ENCODE data around the gene BATF.

Gene BATF

DNA sequence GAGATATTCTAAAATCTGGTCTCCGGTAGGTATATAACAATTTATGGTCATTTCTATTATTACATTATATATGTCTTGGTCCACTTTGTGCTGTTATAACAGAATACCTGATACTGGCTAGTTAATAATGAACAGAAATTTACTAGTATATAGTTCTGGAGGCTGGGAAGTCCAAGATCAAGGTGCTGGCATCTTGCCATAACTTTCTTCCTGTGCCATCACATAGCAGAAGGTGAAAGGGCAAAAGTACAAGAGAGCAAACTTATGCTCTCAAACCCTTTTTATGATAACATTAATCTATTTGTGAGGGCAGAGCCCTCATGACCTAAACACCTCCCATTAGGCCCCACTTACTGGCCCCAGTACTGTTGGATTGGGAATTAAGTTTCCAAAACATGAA lies 17.9 kb upstream of the BATF start:
- H3K4me3 ChIP-seq (ENCODE audit: low read length): no peak overlapping the region
- no peak overlapping the region for H3K9ac ChIP-seq (ENCODE audit: low read length)
- H3K27me3 ChIP-seq (ENCODE audit: control insufficient read depth, insufficient read depth, low read length): no peaks in the 10 kb centered on the region
- no peak overlapping the region for H3K27ac ChIP-seq (ENCODE audit: low read length)
- no peaks in the 10 kb centered on the region for H3K9me3 ChIP-seq (ENCODE audit: control insufficient read depth, low read depth, low read length)
- no peaks in the 10 kb centered on the region for H3K36me3 ChIP-seq (ENCODE audit: control insufficient read depth, low read depth, low read length)
- no peaks in the 10 kb centered on the region for H3K4me1 ChIP-seq (ENCODE audit: control insufficient read depth, low read depth, low read length)

DNA sequence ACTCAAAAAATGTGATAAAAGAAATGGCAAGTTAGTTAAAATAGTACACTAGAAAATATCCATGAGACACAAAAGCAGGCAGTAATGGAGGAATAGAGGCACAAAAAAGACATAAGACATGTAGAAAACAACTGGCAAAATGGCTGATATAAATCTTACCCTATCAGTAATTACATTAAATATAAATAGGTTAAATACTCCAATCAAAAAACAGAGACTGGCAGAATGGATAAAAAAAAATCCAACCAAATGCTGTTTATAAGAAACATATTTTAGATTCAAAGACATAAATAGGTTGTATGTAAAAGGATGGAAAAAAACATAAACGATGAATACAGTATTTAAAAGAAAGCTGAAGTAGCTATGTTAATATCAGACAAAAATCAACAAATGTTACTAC lies 15.3 kb upstream of the BATF start:
- Histone ChIP-seq H3K36me3 (ENCODE audit: control insufficient read depth, low read depth, low read length) (no peaks in the 10 kb centered on the region), H3K27ac (ENCODE audit: low read length) (no peak overlapping the region), H3K4me1 (ENCODE audit: control insufficient read depth, low read depth, low read length) (no peaks in the 10 kb centered on the region), H3K4me3 (ENCODE audit: low read length) (no peak overlapping the region), H3K27me3 (ENCODE audit: control insufficient read depth, insufficient read depth, low read length) (no peaks in the 10 kb centered on the region), H3K9ac (ENCODE audit: low read length) (no peak overlapping the region), H3K9me3 (ENCODE audit: control insufficient read depth, low read depth, low read length) (no peaks in the 10 kb centered on the region)

DNA sequence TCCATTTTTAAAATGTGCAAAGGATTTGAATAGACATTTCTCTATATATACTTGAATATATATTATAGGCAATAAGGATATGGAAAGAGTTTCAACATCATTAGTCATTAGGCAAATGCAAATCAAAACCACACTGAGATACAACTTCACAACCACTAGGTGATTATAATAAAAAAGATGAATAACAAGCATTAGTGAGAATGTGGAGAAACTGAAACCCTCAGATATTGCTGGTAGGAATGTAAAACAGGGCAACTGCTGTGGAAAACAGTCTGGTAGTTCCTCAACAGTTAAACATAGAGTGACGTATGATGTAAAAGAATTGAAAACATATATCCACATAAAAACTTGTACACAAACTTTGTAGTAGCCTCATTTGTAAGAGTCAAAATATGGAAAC lies 11.7 kb upstream of the BATF start:
- Histone ChIP-seq H3K36me3 (ENCODE audit: control insufficient read depth, low read depth, low read length) (no peaks in the 10 kb centered on the region), H3K27ac (ENCODE audit: low read length) (no peak overlapping the region), H3K4me1 (ENCODE audit: control insufficient read depth, low read depth, low read length) (peaks cover 10% of the 10 kb centered on the region), H3K27me3 (ENCODE audit: control insufficient read depth, insufficient read depth, low read length) (no peaks in the 10 kb centered on the region), H3K4me3 (ENCODE audit: low read length) (no peak overlapping the region), H3K9me3 (ENCODE audit: control insufficient read depth, low read depth, low read length) (no peaks in the 10 kb centered on the region), H3K9ac (ENCODE audit: low read length) (no peak overlapping the region)

DNA sequence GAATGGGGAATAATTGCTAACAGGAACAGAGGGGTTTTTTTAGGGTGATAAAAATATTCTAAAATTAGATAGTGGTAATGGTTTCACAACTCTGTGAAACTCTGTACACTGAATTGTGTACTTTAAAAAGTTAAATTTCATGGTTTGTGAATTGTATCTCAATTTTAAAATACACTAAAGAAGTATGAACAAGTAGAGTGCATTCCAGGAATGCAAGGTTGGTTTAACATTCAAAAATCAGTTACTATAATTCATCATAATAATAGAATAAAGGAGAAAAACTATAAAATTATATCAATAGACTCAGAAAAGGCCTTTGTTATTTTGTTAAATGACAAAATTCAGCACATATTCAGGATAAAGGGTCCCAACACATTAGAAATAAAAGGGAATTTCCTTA lies 11.1 kb upstream of the BATF start:
- H3K4me1 ChIP-seq (ENCODE audit: control insufficient read depth, low read depth, low read length): peaks cover 10% of the 10 kb centered on the region
- no peak overlapping the region for H3K27ac ChIP-seq (ENCODE audit: low read length)
- no peaks in the 10 kb centered on the region for H3K36me3 ChIP-seq (ENCODE audit: control insufficient read depth, low read depth, low read length)

DNA sequence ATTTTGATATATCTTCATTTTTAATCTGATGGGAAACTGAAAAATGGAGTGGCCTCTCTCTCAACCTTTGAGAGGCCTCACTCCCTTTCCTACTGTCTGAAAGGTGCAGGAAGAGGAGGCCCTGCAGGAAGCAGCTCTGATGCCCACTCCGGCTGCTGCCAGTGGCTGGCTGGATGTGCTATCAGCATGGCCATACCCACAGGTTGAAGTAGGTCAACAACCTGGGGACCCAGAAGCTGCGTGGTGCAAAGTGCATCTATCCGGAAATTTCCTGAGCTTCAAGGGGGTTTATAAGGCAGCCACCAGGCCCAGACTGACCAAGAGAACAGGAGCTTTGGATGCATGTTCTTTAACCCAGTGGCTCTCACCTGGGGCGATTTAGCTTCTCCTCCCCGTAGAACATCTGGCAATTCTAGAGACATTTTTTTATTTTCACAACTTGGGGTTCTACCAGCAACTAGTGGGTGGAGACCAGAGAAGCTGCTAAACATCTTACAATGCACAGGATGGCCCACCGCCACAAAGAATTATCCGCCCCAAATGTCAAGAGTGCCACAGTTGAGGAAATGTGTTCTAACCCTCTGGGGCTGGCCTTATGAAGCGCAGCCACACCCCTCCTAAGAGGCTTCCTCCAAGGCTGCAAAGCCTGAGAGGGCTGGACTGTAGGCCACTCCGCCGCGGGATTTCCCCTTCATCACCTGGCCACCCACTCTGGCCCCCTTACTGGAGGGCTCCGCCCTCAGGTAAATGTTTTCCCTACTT lies 8.2 kb upstream of the BATF start:
- no peaks in the 10 kb centered on the region for H3K36me3 ChIP-seq (ENCODE audit: control insufficient read depth, low read depth, low read length)
- no peak overlapping the region for H3K9ac ChIP-seq (ENCODE audit: low read length)
- no peak overlapping the region for H3K4me3 ChIP-seq (ENCODE audit: low read length)
- H3K27ac ChIP-seq (ENCODE audit: low read length): no peak overlapping the region
- no peaks in the 10 kb centered on the region for H3K9me3 ChIP-seq (ENCODE audit: control insufficient read depth, low read depth, low read length)
- H3K4me1 ChIP-seq (ENCODE audit: control insufficient read depth, low read depth, low read length): peaks cover 10% of the 10 kb centered on the region
- no peaks in the 10 kb centered on the region for H3K27me3 ChIP-seq (ENCODE audit: control insufficient read depth, insufficient read depth, low read length)

More for the DNA sequence above, 11.1 kb upstream of the BATF start:
- Histone ChIP-seq H3K9me3 (ENCODE audit: control insufficient read depth, low read depth, low read length) (no peaks in the 10 kb centered on the region), H3K9ac (ENCODE audit: low read length) (no peak overlapping the region), H3K4me3 (ENCODE audit: low read length) (no peak overlapping the region), H3K27me3 (ENCODE audit: control insufficient read depth, insufficient read depth, low read length) (no peaks in the 10 kb centered on the region)

DNA sequence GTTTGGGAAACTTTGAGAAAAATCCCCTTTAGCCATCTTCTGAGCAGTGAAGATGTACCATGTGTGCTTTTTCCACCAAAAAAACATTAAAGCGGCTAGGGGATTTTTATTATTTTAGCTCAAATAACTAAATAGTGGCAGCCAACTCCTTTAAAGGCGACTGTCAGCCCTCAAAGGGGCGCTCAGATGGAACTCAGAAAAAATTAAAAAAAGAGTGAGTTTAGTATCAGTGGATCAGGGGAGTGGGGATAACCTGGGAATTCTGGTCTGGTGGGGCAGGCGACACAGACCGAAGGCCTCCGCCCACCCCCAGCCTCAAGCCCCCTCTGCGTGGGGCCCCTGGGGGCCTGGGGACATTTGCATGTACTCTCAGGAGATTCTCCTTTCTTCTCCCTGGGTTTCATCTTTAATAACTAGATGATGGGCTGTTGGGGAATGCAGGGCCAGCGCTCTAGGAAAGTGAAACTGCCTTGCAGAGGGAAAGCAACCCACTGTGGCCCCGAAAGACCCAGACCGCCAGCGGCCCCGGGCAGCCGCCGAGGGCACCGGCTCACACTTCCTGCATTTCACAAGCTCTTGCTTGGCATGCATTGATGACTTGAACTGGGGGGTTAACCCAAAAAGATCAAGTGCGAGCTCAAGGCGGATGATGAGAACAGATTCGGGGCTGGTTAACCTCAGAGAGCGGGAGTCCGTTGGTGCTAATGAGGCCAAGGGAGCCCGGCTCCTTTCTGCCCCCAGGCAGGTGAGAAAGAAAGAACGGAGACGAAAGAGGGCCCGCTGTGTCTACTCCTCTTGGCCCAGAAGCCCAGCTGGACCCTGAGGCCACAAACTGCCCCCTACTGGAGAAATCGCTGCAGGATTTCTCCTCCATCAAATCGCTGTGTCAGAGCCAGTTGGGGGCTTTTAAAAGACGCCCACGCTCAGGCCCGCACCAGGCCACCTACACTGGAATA lies 7.3 kb upstream of the BATF start:
- H3K27me3 ChIP-seq (ENCODE audit: control insufficient read depth, insufficient read depth, low read length): no peaks in the 10 kb centered on the region
- peaks cover 10% of the 10 kb centered on the region for H3K4me1 ChIP-seq (ENCODE audit: control insufficient read depth, low read depth, low read length)
- H3K9me3 ChIP-seq (ENCODE audit: control insufficient read depth, low read depth, low read length): no peaks in the 10 kb centered on the region
- H3K4me3 ChIP-seq (ENCODE audit: low read length): no peak overlapping the region
- H3K27ac ChIP-seq (ENCODE audit: low read length): no peak overlapping the region
- no peaks in the 10 kb centered on the region for H3K36me3 ChIP-seq (ENCODE audit: control insufficient read depth, low read depth, low read length)
- H3K9ac ChIP-seq (ENCODE audit: low read length): no peak overlapping the region

DNA sequence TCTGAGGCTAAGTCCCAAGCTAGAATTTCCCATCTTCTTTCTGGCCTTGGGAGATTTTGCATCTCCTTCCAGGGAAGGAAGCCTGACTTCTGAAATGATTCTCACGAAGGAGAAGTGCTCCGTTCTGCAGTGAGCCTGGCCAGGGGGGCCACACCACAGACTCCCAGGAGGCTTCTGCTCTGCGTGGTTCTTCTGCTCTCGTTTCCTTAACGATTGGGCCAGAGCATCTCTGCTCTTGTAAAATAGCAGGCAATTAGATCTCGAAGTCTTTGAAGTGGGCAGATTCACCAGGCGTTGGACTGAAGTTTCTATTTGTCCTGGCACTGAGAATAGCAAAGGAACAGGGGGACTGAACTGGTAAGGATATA lies 6.7 kb upstream of the BATF start:
- Histone ChIP-seq H3K36me3 (ENCODE audit: control insufficient read depth, low read depth, low read length) (no peaks in the 10 kb centered on the region), H3K4me3 (ENCODE audit: low read length) (no peak overlapping the region), H3K4me1 (ENCODE audit: control insufficient read depth, low read depth, low read length) (peaks cover 10% of the 10 kb centered on the region), H3K9ac (ENCODE audit: low read length) (no peak overlapping the region), H3K27ac (ENCODE audit: low read length) (no peak overlapping the region), H3K9me3 (ENCODE audit: control insufficient read depth, low read depth, low read length) (no peaks in the 10 kb centered on the region), H3K27me3 (ENCODE audit: control insufficient read depth, insufficient read depth, low read length) (no peaks in the 10 kb centered on the region)

DNA sequence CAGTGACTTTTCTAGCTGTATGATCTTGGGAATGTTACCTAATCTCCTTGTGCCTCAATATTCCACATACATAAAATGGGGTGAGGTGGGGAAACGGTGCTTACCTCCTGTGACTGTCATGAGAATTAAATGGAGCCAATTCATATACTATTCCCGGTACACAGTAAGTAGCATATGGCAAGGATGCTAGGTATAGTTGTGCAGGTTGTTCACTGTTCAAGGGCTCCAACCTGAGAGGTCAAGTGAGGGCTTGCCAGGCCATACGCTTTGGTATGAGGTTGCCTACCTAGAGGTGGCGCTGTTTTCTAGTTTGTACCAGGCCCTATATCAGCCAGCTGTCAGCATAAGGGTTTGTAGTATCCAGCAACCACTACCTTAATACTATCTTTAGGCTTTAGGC lies 3.6 kb upstream of the BATF start:
- Histone ChIP-seq H3K27me3 (ENCODE audit: control insufficient read depth, insufficient read depth, low read length) (no peaks in the 10 kb centered on the region), H3K4me1 (ENCODE audit: control insufficient read depth, low read depth, low read length) (peaks cover 10% of the 10 kb centered on the region), H3K4me3 (ENCODE audit: low read length) (no peak overlapping the region), H3K27ac (ENCODE audit: low read length) (no peak overlapping the region), H3K9ac (ENCODE audit: low read length) (no peak overlapping the region), H3K9me3 (ENCODE audit: control insufficient read depth, low read depth, low read length) (no peaks in the 10 kb centered on the region), H3K36me3 (ENCODE audit: control insufficient read depth, low read depth, low read length) (no peaks in the 10 kb centered on the region)

DNA sequence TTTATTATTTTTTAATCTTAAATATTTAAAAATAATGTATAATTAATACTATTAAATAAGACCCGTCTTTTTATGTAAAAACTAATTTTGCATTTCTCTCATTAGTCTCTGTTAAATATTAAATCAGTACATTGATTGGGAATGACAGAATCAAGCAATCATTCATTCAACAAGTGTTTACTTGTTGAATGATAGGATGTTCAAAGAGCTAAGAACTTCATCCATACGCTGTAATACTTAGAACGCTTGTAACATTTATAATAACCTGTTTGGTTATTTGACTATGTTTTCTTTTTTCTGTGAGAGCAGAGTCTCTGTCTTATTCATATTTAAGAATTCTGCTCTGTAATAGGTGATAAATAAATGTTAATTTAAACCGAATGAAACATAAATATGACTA lies 2.9 kb upstream of the BATF start:
- Histone ChIP-seq H3K27me3 (ENCODE audit: control insufficient read depth, insufficient read depth, low read length) (no peaks in the 10 kb centered on the region), H3K9ac (ENCODE audit: low read length) (no peak overlapping the region), H3K4me3 (ENCODE audit: low read length) (no peak overlapping the region), H3K4me1 (ENCODE audit: control insufficient read depth, low read depth, low read length) (peaks cover 8% of the 10 kb centered on the region), H3K36me3 (ENCODE audit: control insufficient read depth, low read depth, low read length) (no peaks in the 10 kb centered on the region), H3K27ac (ENCODE audit: low read length) (no peak overlapping the region), H3K9me3 (ENCODE audit: control insufficient read depth, low read depth, low read length) (no peaks in the 10 kb centered on the region)

DNA sequence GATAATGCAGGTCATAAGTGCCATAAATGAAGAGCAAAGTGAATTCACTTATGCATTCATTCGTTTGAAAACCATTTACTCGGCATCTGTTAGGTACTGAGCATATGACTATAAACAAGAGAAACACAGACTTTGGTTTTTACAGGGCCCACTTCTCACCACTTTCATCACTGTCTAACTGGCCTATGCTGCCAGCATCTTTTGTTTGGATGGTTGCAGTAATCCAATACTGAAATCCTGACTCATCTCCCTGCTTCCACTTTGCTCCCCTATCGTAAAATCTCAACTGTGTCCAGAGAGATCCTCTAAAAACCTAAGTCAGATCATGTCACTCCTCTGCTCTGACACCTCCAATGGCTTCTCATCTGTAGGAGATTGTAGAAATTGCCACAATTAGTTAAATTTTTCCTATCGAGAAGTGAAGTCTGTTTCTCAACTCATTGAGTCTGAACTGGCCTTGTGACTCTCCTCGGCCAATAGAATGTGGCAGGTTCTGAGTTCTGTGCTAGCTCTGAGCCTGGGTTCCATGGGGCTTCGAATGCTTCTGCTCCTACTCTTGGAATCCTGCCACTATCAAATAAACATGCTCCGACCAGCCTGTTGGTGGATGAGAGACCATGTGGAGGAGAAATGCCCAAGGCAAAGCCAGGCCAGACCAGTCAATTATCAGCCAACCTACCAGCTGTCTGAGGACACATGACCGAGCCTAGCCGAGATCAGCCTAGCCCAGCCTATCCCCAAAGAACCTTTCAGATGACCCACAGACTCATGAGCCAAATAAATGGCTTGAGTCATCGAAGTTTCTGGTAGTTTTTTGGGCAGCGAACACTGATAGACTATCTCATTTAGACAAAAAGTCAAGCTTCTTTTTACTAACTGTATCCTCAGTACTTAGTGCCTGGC lies 2.2 kb upstream of the BATF start:
- H3K9me3 ChIP-seq (ENCODE audit: control insufficient read depth, low read depth, low read length): no peaks in the 10 kb centered on the region
- H3K27ac ChIP-seq (ENCODE audit: low read length): no peak overlapping the region
- no peak overlapping the region for H3K4me3 ChIP-seq (ENCODE audit: low read length)
- peaks cover 2% of the 10 kb centered on the region for H3K4me1 ChIP-seq (ENCODE audit: control insufficient read depth, low read depth, low read length)
- H3K27me3 ChIP-seq (ENCODE audit: control insufficient read depth, insufficient read depth, low read length): no peaks in the 10 kb centered on the region
- H3K9ac ChIP-seq (ENCODE audit: low read length): no peak overlapping the region
- H3K36me3 ChIP-seq (ENCODE audit: control insufficient read depth, low read depth, low read length): no peaks in the 10 kb centered on the region

DNA sequence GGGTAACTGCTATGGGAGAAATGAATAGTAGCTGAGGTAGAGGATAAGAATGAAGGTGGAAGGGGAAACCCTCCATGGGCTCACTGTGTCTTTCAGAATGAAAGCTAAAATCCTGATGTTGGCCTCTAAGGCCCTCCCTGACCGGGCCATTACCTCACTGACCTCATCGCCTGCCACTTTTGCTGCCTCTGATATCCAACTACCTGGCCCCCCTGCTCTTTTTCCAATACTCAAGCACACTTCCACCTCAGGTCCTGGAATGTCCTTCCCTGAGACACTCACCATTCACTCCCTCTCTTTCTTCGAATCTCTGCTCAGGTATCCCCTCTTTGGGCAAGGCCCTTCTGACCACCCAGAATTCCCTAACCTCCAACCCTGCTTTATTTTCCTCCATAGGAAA lies 1.4 kb upstream of the BATF start:
- Histone ChIP-seq H3K4me1 (ENCODE audit: control insufficient read depth, low read depth, low read length) (no peaks in the 10 kb centered on the region), H3K9ac (ENCODE audit: low read length) (no peak overlapping the region), H3K27me3 (ENCODE audit: control insufficient read depth, insufficient read depth, low read length) (no peaks in the 10 kb centered on the region), H3K36me3 (ENCODE audit: control insufficient read depth, low read depth, low read length) (no peaks in the 10 kb centered on the region), H3K27ac (ENCODE audit: low read length) (no peak overlapping the region), H3K4me3 (ENCODE audit: low read length) (no peak overlapping the region), H3K9me3 (ENCODE audit: control insufficient read depth, low read depth, low read length) (no peaks in the 10 kb centered on the region)

All from iPS-18a (cell line).